Iris pigment epithelial cell (primary cell): ENCODE results near the gene AMD1.
A peak's percentile ranks its signal among the peaks of the same experiment; 100 is the strongest.
"Not testable (repeated sequence)": the region's sequence is repeated elsewhere in the genome, so short reads cannot be mapped to it uniquely, and the experiment has no call there.

ENCODE experiments used
- DNase-seq: peaks from one replicate; pipeline ENCODE4 v3.0.0-alpha.2; 2011; ENCODE audit warnings: low read depth

Gene AMD1

DNA sequence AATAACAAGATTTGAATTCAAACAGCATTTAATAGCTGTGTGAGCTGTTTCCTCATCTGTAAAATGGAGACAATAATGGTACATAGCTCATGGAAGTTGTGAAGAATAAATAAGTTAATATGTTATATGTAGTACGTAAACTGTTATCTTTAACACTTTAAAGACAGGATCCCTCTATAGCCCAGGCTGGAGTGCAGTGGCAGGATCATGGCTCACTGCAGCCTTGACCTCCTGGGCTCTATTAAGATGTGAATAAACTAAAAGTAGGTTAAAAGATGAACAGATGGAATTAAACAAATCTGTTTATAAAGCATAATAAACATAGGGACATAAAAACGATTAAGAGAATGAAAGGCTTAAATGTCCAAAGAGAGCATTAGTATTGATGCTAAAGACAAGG is 3.0 kb downstream of the AMD1 start:
- DNase-seq, result no peak

DNA sequence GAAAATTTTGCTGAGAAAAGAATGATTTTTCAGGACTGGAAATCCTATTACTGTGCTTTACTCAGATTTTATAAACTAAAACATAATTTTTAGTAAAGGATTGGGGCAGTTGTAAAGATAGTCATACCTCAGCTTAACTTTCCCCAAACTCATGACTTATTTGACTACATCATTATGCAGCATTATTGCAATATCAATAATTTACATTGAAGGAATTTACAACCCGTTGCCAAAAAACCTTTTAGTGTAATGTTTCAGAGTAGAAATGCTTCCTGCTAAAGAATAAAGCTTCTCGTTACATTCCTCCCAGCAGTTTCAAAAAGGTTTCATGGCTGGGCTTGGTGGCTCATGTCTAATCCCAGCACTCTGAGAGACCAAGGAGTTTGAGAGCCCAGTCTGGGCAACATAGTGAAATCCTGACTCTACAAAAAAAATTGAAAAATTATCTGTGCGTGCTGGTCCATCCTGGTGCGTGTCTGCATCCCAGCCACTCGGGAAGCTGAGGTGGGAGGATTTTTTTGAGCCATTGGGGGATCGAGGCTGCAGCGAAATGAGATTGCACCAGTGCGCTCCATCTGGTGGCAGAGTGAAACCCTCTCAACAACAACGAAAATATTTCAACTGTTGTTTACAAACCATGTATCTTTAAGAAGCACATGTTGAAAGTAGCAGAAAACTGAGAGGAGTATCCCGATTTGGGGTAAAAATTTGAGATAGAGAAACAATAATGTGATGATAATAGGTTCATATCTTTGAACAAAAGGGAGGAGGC is 4.4 kb downstream of the AMD1 start:
- peak; percentile 27 for DNase-seq

DNA sequence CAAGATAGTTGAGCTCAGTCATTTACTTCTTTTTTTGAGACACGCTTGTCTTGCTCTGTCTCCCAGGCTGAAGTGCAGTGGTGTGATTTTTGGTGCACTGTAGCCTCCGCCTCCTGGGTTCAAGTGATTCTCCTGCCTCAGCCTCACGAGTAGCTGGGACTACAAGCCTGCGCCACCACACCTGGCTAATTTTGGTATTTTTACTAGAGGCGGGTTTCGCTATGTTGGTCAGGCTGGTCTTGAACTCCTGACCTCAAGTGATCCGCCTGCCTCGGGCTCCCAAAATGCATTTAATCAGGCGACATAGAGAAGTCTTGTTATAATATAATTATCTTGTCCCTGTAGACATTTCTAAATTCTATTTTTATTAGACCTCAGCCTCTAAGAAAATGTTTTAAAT is 6.1 kb downstream of the AMD1 start:
- DNase-seq, result no peak

DNA sequence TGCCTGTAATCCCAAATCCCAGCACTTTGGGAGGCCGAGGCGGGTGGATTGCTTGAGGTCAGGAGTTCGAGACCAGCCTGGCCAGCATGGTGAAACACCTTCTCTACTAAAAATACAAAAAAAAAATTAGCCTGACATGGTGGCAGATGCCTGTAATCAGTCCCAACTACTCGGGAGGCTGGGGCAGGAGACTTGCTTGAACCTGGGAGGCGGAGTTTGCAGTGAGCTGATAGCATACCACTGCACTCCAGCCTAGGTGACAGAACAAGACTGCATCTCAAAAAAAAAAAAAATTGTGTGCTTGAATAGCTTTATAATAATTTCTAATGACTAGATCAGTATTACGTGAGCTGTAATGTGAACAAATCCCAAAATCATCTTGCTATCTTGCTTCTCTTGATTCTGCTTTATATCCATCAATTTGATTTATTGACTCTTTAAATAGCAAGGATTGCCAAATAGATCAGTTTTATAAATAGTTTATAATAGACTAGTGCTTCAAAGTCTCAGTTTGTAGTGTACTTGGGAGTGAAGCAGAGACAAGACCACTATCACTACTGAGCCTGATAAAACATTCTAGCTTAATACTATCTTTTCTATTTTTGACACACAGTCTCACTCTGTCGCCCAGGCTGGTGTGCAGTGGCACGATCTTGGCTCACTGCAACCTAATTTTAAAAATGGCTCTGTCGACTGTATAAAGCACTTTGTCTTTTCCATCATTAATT is 7.1 kb downstream of the AMD1 start:
- no peak for DNase-seq

DNA sequence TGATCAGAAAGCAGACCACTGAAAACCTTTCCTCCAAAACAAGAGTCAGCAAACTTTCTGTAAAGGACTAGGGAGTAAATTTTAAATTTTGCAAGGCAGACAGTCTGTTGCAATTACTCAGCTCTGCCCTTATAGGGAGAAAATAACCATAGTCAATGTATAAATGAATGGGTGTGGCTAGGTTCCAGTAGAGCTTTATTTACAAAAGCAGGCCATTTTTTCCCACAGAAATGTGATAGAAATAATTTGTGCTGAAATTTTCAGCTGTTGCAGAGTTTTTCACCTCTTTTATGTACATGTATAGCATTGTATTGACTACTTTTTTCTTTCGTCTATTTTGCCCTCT is 7.7 kb downstream of the AMD1 start:
- DNase-seq, result peak; percentile 20

DNA sequence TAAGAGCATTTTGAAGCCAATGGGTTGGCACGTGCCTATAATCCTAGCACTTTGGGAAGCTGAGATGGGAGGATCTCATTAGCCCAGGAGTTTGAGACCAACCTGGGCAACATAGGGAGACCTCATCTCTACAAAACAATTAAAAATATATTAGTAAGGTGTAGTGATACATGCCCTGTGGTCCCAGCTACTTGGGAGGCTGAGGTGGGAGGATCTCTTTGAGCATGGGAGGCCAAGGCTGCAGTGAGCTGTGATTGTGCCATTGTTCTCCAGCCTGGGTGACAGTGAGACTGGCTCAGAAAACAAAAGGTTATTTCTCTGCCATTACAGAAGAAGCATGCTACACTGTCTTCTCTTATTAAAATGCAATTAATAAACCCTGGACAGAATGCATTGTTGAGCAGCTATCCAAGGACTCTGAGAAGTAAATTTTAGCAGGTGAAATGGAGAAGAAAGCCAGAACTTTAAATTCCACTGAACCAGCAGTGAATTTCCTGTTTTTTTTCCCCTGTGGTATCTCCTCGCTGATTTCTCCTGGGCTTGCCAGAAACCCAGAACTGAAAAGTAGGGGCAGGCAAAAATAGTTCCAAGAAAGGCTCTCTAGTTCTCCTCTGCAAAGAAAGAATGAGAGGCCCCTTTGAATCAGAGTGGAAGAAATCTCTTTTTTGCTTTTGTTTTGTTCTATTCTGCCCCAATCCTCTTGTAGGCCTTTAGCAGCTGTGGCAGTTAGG is 8.4 kb downstream of the AMD1 start:
- DNase-seq, result no peak

DNA sequence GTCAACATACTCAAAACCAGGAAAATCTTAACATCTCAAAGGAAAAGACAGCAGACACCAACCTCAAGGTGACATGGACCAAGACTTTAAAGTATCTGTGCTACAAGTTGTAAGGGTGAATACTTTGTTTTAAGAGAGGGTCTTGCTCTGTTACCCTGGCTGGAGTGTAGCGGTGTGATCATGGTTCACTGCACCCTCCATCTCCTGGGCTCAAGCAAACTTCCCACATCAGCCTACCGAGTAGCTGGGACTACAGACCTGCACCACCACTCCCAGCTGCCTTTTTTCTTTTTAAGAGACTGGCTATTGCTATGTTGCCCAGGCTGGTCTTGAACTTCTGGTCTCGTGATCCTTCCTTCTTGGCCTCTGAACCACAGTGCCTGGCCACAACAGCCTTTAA is 9.7 kb downstream of the AMD1 start:
- DNase-seq, result no peak

DNA sequence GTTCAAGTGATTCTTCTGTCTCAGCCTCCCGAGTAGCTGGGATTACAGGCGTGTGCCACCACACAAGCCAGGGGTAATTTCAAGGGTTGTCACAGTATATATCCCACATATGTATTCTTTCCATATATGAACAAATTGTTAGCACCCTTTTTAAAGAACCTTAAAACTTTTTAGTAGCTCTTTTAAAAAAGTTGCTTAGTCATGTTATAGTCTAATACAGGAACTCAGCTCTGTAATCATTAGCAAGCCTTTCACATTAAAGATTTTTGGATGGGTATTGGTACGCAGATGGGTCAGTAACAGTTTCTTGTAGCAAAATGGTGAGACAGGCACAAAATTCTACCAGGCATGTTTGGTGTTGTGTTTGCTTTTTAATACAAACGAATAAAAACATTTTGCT is 10.9 kb downstream of the AMD1 start:
- no peak for DNase-seq

DNA sequence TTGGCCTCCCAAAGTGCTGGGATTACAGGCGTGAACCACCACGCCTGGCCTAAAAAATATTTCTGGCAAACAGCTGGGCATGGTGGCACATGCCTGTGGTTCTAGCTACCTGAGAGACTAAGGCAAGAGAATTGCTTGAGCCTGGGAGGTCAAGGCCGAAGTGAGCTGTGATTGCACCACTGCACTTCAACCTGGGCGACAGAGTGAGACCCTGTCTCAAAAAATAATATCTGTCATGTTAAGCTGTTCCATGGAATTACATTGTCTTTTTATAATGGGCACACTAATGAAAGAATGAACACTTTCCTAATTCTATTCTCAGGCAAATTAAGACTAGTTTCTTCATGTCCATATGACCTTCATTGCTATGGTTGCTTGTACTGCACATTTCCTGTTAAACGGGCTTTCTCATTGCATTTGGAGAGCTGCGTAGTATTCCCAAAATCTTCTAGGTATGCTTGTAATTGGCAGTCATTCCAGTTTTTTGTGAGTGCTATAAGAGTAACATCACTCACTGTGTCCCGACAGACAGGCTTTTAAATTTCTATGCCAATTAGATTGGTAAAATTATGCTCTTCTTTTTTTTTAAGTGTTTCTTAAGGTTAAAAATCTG is 12.1 kb downstream of the AMD1 start:
- DNase-seq, result no peak

DNA sequence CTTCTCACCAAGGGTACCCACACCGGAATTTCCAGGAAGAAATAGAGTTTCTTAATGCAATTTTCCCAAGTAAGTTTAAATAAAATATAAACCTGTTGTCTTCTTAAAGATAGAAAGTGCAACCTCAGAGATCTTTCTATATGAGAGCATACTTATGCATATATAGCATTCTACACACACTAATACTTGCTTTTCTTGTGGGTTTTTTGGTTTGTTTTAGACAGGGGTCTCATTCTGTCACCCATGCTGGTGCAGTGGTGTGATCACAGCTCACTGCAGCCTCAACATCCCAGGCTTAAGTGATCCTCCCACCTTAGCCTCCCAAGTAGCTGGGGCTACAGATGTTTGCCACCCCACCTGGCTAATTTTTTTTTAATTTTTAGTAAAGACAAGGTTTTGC is 15.7 kb downstream of the AMD1 start:
- no peak for DNase-seq

DNA sequence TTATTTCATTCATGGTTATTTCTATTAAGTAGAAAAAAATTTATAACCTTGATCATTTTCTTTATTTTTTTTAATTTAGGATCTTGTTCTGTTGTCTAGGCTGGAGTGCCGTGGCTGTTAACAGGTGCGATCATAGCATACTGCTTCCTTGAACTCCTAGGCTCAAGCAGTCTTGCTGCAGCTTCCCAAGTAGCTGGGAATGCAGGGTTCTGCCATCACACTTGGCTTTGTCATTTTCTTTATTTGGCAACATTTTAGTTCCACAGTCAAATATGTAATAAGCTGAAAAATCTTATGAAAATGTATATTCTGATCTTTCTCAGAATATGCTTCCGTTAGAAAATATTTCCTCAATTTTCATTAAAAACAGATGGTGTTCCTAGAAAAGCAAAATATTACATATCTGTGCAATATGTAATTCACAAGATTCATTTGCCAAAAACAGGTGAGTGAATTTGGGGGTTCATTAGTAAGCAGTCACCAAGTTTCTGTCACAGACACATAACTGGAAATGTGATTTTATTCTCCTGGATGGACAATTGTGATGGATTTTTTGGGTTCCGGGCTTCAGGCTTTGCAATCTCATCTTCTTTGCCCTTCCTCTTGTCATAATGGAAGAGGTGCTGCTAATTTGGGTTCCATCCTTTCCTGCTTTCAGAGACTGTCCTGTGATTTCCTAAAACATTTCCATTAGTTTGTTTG is 21.5 kb downstream of the AMD1 start:
- DNase-seq, result no peak

DNA sequence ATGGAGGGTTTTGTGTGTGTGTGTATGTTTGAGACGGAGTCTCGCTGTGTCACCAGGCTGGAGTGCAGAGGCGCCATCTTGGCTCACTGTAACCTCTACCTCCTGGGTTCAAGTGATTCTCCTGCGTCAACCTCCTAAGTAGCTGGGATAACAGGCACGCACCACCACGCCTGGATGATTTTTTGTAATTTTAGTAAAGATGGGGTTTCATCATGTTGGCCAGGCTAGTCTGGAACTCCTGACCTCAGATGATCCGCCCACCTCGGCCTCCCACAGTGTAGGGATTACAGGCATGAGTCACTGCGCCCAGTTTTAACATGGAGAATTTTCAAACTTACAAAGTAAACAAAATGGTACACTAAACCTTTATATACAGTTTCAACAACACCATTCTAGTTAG is 22.8 kb downstream of the AMD1 start:
- DNase-seq, result peak; percentile 84

DNA sequence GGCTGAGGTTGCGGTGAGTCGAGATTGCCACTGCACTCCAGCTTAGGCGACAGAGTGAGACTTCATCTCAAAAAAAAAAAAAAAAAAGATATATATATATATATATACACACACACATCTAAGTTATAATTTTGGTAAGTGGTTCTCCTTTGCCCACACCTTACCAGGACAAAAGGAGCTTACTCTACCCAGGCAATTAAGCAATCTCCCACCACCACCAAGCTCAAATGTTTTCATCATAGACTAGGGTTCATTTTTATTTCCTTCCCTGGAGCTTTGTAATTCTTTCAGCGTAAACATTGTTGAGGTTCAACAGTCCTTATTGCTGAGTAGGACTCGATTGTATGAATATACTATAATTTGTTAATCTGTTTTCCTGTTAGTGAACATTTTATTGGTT is 23.5 kb downstream of the AMD1 start:
- DNase-seq, result peak; percentile 13

DNA sequence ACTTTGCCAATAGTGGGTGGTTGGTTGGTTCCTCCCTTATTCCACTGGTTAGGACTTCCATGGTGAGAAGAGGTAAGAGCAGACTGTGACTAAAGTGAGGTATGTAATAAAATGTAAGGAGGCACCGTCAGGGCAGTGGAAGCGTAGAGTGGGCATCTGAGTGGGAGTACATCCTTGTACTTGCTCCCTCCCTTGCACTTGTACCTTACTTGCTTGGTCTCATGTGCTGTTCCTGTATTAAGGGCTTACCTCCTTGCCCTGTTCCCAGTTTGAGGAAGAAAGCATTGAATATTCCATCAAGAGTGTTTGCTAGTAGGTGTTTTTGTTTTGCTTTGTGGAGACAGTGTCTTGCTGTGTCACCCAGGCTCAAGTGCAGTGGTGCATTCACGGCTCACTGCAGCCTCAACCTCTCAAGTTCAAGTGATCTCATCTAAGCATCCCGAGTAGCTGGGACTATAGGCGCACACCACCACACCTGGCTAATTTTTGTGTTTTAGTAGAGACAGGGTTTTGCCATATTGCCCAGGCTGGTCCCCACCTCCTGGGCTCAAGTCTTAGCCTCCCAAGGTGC is 25.5 kb downstream of the AMD1 start:
- no peak for DNase-seq

DNA sequence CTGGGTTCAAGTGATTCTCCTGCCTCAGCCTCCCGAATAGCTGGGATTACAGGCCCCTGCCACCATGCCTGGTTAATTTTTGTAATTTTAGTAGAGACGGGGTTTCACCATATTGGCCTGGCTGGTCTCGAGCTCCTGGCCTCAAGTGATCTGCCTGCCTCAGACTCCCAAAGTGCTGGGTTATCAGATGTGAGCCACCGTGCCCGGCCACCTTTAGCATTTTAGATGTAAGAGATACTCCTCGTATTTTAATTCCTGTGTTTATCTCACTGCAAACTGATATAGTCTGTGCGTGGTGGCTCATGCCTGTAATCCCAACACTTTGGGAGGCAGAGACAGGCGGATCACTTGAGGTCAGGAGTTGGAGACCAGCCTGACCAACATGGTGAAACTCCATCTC is 27.0 kb downstream of the AMD1 start:
- not testable (repeated sequence) for DNase-seq

DNA sequence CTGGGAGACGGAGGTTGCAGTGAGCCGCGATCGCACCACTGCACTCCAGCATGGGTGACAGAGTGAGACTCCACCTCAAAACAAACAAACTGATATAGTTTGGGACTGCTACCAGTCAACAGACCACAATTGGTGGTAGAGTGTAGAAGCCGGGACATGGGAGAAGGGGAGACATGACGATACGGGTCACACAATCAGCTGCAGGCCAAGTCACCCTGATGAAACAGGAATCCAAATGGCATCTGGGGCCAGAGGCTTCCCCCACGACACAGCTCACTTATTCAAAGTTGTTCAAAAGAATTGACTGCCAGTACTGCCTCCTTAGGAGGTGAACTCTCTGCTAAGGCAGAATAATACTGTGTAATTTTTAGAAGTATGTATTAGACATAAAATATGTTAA is 27.5 kb downstream of the AMD1 start:
- DNase-seq, result no peak

DNA sequence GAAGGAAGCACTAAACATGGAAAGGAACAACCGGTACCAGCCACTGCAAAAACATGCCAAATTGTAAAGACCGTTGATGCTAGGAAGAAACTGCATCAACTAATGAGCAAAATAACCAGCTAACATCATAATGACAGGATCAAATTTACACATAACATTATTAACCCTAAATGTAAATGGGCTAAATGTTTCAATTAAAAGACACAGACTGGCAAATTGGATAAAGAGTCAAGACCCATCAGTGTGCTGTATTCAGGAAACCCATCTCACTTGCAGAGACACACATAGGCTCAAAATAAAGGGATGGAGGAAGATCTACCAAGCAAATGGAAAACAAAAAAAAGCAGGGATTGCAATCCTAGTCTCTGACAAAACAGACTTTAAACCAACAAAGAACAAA is 31.7 kb downstream of the AMD1 start:
- not testable (repeated sequence) for DNase-seq

DNA sequence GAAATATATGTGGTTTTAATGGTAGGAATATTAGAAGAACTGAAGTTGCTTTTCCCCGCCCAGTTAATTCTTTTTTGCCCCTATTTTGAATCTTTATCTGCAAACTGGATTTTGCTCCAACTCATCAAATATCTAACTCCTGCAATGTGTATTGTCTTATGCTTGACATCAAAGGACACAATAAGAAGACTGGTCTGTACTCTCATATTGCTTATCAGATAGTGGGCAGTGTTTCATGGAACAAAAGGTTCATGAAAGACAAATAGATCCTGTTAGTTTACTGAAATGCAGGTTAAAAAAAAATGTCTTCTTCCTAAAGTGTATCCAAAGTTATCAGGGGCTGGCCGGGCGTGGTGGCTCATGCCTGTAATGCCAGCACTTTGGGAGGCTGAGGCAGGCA is 56.2 kb downstream of the AMD1 start:
- no peak for DNase-seq

DNA sequence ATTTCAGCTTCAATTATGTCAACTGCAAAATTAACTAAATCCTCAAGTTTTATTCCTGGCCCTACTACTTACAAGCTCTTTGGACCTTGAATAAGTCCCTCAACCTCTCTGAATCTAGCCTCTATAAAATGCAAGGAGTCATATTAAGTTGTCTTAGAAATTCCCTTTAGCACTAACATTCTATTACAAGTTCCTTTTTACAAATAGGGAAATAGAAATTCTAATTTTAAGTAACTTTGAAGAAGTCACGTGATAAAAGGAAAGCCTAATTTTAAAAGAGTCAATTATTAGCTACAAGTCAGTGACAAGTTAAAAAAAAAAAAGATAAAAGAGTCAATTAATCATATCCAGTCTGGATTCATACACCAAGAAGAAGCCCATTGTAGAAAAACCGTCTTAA is 59.3 kb downstream of the AMD1 start:
- DNase-seq, result no peak

DNA sequence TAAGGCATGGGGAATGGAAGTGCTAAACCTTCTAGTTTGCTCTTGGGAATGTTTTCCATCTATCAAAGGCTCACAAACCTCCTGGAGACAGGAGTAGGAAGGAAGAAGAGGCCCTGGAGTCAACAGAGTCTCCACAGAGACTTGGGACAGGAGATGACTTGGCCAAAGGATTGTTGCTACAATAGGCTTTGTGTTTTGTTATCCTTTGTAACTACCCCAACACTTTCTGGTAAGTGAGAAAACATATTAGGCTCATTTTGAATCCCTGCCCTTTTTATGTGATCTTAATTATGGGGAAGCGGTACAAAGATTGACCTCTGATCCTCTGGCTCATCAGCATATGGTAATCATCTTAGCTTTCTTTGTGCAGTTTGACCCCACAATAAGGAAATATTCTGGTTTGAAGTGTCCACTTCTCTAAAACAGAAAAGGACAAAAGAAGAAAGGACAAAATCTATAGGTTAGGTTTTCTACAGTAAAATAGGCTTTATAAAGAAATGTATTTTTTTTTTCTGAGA is 59.9 kb downstream of the AMD1 start:
- DNase-seq, result no peak

DNA sequence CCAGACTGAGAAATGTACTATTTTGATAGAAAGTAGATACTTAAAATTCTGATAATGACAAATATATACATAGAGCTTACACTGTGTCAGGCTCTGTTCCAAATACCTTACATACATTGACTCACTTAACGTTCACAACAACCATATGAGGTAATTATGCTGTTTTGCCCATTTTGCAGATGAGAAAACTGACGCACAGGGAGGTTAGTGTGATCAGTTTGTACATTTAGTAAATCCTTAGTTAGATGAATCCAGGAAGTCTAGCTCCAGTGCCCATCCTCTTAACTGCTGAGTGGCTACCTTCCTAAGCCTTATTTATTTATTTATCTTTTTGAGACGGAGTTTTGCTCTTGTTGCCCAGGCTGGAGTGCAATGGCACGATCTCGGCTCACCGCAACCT is 60.6 kb downstream of the AMD1 start:
- DNase-seq, result no peak

DNA sequence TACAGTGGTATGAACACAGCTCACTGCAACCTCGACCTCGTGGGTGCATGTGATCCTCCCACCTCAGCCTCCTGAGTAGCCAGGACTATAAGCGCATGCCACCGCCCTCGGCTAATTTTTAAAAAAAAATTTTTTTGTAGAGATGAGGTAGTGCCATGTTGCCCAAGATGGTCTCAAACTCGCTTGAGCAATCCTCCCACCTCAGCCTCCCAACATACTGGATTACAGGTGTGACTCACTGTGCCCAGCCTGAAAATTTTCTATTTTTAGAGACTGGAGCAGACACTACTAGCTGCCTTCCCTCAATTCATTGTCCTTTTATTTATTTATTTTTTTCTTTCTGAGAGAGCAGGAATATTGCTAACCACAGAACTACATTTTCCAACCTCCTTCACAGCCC is 63.6 kb downstream of the AMD1 start:
- peak; percentile 7 for DNase-seq
